Lung (tissue), 12 donors: Measurements from ENCODE around the gene ARHGEF16. TPM values are rescaled to one million over a fixed set of nuclear protein-coding genes. Genes with fewer than 3 reads are reported as not detected.

ENCODE experiments used
- ATAC-seq: fragments of 200-7000 bp; cut with Tn5 transposase; one replicate; pipeline ENCODE4 v1.9.1; 2020; ENCODE audit warnings: moderate number of reproducible peaks; ENCODE audit not compliant: insufficient read depth, low FRiP score
- DNase-seq, 3 donors: peaks; one replicate each; pipeline ENCODE4 v3.0.0-alpha.2; 2013 to 2017
- H3K27ac ChIP-seq, 2 donors: one replicate each; pipeline ENCODE4 v1.5.1; 2013; ENCODE audit warnings: mild to moderate bottlenecking in 2 of 2, moderate library complexity in 2 of 2, control low read depth in 1 of 2, inconsistent platforms in 1 of 2, low read depth in 1 of 2, low read length in 1 of 2
- H3K27me3 ChIP-seq, 3 donors: one replicate each; pipeline ENCODE4 v1.5.1; 2013; ENCODE audit warnings: low read length in 2 of 3; ENCODE audit not compliant: control insufficient read depth in 3 of 3, insufficient read depth in 3 of 3
- H3K36me3 ChIP-seq, 4 donors: one replicate each; pipeline ENCODE4 v1.5.1; 2013; ENCODE audit warnings: low read length in 4 of 4, mild to moderate bottlenecking in 1 of 4, moderate library complexity in 1 of 4; ENCODE audit not compliant: control insufficient read depth in 4 of 4, insufficient read depth in 4 of 4
- H3K4me1 ChIP-seq, 5 donors: one replicate each; pipeline ENCODE4 v1.5.1; 2013; ENCODE audit warnings: low read length in 5 of 5, mild to moderate bottlenecking in 2 of 5, moderate library complexity in 1 of 5; ENCODE audit not compliant: control insufficient read depth in 5 of 5, insufficient read depth in 5 of 5
- H3K4me3 ChIP-seq: one replicate; pipeline ENCODE4 v1.5.1; 2013; ENCODE audit warnings: mild to moderate bottlenecking, control low read depth, moderate library complexity
- H3K9ac ChIP-seq, 2 donors: one replicate each; pipeline ENCODE4 v1.5.1; 2013; ENCODE audit warnings: low read length in 2 of 2, control low read depth in 1 of 2; ENCODE audit not compliant: insufficient read depth in 1 of 2
- H3K9me3 ChIP-seq, 4 donors: one replicate each; pipeline ENCODE4 v1.5.1; 2013; ENCODE audit warnings: low read length in 3 of 4, mild to moderate bottlenecking in 1 of 4, moderate library complexity in 1 of 4; ENCODE audit not compliant: control insufficient read depth in 4 of 4, insufficient read depth in 3 of 4
- CTCF ChIP-seq: IDR thresholded peaks from 2 replicates; pipeline ENCODE4 v1.5.1; 2012; ENCODE audit warnings: mild to moderate bottlenecking; ENCODE audit errors: control extremely low read depth, extremely low read depth
- WGBS, 2 donors: extraction: QIAGEN DNeasy Blood & Tissue Kit; methylation state at CpG; one replicate each; pipeline ENCODE4 v1.1.7; 2013; 5-methylcytosine and 5-hydroxymethylcytosine counted together
- polyA plus RNA-seq, 2 donors: library from polyadenylated mRNA; stranded (reverse); fragments of 200-250 nt; gene quantifications; one replicate each; pipeline ENCODE4 v1.2.1, GENCODE V29; 2013
- total RNA-seq, 2 donors: library from RNA; depleted of rRNA in 1 of 2; stranded (reverse); fragments of >200 nt in 1 of 2; gene quantifications; one replicate each; pipeline ENCODE4 v1.2.1, GENCODE V29; 2014 to 2021
- donor health status: control.
- donor health status: control.
- donor health status: Bipolar disorder and iron deficiency.
- donor health status: healthy.
- donor health status: DM: yes; HTN: yes; CAD: no.

ARHGEF16 gene
- total and polyA plus RNA-seq, 4 donors: 6.5 to 14.8 (median 9.8) TPM

GRCh38 chr1:3433596-3434320 is 20.7 kb upstream of the ARHGEF16 start:
- H3K4me3 ChIP-seq: no peak overlapping the region
- no peak overlapping the region for H3K9ac ChIP-seq
- no peak for ATAC-seq
- DNase-seq: no peak
- no peaks in the 10 kb centered on the region for H3K27me3 ChIP-seq
- WGBS, 2 donors: 93 to 94% methylated on average over 30 to 31 of the region's 31 CpGs
- no peak overlapping the region for H3K27ac ChIP-seq
- no peak for TF ChIP-seq CTCF
- peaks cover 0 to 2% (median 0%) of the 10 kb centered on the region in 4 donors for H3K36me3 ChIP-seq
- no peaks in the 10 kb centered on the region for H3K9me3 ChIP-seq
- H3K4me1 ChIP-seq: no peaks in the 10 kb centered on the region

GRCh38 chr1:3434406-3435110 is 19.9 kb upstream of the ARHGEF16 start:
- TF ChIP-seq CTCF: no peak
- H3K9ac ChIP-seq: no peak overlapping the region
- H3K4me1 ChIP-seq: no peaks in the 10 kb centered on the region
- ATAC-seq: no peak
- H3K36me3 ChIP-seq: peaks cover 0 to 2% (median 0%) of the 10 kb centered on the region in 4 donors
- WGBS, 2 donors: 89 to 93% methylated on average over 38 to 40 of the region's 40 CpGs
- no peak for DNase-seq
- H3K27me3 ChIP-seq: no peaks in the 10 kb centered on the region
- H3K27ac ChIP-seq: no peak overlapping the region
- H3K4me3 ChIP-seq: no peak overlapping the region
- no peaks in the 10 kb centered on the region for H3K9me3 ChIP-seq

- Histone ChIP-seq H3K36me3 (peaks cover 0 to 2% (median 0%) of the 10 kb centered on the region in 4 donors), H3K9me3 (no peaks in the 10 kb centered on the region), H3K4me1 (peaks cover 0 to 2% (median 0%) of the 10 kb centered on the region in 5 donors), H3K27me3 (peaks cover 0 to under 1% (median 0%) of the 10 kb centered on the region in 3 donors), H3K9ac (no peak overlapping the region), H3K4me3 (no peak overlapping the region), H3K27ac (no peak overlapping the region)
- DNase-seq (no peak), ATAC-seq (no peak)
- no peak for TF ChIP-seq CTCF
- WGBS, 2 donors: 81 to 83% methylated on average over 21 of the region's 21 CpGs
These were observed 18.8 kb upstream of the ARHGEF16 start for GRCh38 chr1:3435666-3436065.
